Activated naive CD4-positive, alpha-beta T cell treated with anti-CD3 and anti-CD28 coated beads, Interleukin-2, amount 50 U/mL, for 72 hours (primary cell): ENCODE data around the gene TMEM255B. TPM values are rescaled to one million over a fixed set of nuclear protein-coding genes. Genes with fewer than 3 reads are reported as not detected.

ENCODE experiments used
- ATAC-seq, 2 donors: fragments of 150-1000 bp; cut with Tn5 transposase; 2 replicates each; pipeline ENCODE4 v1.10.0; 2021; ENCODE audit warnings: mild to moderate bottlenecking in 2 of 2, moderate library complexity in 2 of 2
- DNase-seq, 2 donors: peaks; one replicate each; pipeline ENCODE4 v3.0.0; 2021 to 2022; ENCODE audit warnings: low spot score in 2 of 2
- H3K27ac Mint-ChIP-seq, 2 donors: one replicate each; pipeline ENCODE4 v1.8.0; 2022; ENCODE audit warnings: mild to moderate bottlenecking in 2 of 2, mixed read lengths in 2 of 2
- H3K36me3 Mint-ChIP-seq, 2 donors: one replicate each; pipeline ENCODE4 v1.8.0; 2022; ENCODE audit warnings: mixed read lengths in 2 of 2
- H3K9me3 Mint-ChIP-seq, 2 donors: one replicate each; pipeline ENCODE4 v1.8.0; 2022; ENCODE audit warnings: mixed read lengths in 2 of 2
- total RNA-seq, 2 donors: library from RNA; stranded (reverse); gene quantifications; one replicate each; pipeline ENCODE4 v1.2.3, GENCODE V29; 2022

Gene TMEM255B
- total RNA-seq, 2 donors from 2014 or later: 1.8 to 2.9 TPM

DNA sequence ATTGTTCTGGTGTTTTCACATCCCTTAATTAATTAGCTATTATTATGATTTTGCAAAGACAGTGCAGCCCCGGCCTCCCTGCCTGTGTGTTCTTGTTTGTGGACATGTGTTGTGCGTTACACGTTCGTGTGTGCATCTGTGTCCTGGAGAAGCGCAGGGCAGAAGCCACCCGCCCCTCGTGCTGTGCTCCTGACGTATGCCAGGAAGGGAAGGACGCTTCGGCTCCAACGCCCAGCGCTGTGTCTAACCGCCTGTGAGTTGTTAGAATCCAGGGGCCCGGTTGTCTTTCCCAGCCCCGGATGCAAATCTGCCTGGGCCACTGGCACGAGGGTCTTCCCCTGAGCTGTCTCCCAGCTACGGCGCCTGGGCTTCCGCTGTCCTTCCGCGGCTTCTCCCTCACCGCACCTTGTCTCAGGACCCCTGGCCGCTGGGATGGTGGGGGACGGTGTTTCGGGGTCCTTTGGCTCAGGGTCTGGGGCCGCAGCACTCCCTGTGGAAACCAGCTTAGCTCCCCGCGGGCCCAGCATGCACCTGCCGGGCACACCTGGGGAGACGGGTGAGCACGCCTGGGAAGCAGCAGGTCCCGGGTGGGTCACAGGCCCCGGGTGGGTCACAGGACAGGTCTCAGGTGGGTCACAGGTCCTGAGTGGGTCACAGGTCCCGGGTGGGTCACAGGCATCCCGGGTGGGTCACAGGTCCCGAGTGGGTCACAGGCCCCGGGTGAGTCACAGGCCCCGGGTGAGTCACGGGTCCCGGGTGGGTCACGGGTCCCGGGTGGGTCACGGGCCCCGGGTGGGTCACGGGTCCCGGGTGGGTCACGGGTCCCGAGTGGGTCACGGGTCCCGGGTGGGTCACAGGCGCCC, 53.4 kb downstream of the TMEM255B start:
- peaks cover 9 to 36% of the 10 kb centered on the region in 2 donors for H3K36me3 Mint-ChIP-seq
- H3K9me3 Mint-ChIP-seq: peaks cover 9 to 12% of the 10 kb centered on the region in 2 donors
- DNase-seq (no peak), ATAC-seq (no peak)
- no peak overlapping the region for H3K27ac Mint-ChIP-seq

- DNase-seq: no peak
- Mint-ChIP-seq H3K9me3 (peaks cover 4 to 6% of the 10 kb centered on the region in 2 donors), H3K36me3 (peaks cover 9 to 31% of the 10 kb centered on the region in 2 donors), H3K27ac (no peak overlapping the region)
- no peak for ATAC-seq
These were observed 54.2 kb downstream of the TMEM255B start for GRCh38 chr13:113813070-113813748.

GRCh38 chr13:113813749-113814434, 54.9 kb downstream of the TMEM255B start:
- H3K36me3 Mint-ChIP-seq: peaks cover 9 to 24% of the 10 kb centered on the region in 2 donors
- ATAC-seq (no peak), DNase-seq (no peak)
- peaks cover under 1 to 4% of the 10 kb centered on the region in 2 donors for H3K9me3 Mint-ChIP-seq
- H3K27ac Mint-ChIP-seq: no peak overlapping the region

DNA sequence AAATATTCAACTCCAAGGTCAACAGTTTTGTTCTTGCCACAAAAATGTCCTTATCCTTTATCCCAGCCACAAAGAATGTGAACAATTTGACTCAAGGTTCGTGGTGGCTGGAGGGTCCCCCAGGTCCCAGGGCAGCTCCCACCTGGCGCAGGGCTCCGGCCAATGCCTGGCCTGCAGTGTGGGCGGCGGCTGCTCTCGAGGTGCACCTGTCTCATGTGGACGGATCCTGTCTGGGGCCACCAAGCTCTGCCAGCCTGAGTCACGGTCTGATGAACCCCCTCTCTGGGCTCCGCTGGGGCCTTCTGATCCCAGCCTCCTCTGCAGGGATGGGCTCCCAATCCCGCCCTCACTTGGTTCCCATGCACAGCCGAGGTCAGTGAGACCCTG, 55.4 kb downstream of the TMEM255B start:
- ATAC-seq (no peak), DNase-seq (no peak)
- Mint-ChIP-seq H3K36me3 (peaks cover 9 to 22% of the 10 kb centered on the region in 2 donors), H3K27ac (no peak overlapping the region), H3K9me3 (peaks cover 0 to 4% of the 10 kb centered on the region in 2 donors)

DNA sequence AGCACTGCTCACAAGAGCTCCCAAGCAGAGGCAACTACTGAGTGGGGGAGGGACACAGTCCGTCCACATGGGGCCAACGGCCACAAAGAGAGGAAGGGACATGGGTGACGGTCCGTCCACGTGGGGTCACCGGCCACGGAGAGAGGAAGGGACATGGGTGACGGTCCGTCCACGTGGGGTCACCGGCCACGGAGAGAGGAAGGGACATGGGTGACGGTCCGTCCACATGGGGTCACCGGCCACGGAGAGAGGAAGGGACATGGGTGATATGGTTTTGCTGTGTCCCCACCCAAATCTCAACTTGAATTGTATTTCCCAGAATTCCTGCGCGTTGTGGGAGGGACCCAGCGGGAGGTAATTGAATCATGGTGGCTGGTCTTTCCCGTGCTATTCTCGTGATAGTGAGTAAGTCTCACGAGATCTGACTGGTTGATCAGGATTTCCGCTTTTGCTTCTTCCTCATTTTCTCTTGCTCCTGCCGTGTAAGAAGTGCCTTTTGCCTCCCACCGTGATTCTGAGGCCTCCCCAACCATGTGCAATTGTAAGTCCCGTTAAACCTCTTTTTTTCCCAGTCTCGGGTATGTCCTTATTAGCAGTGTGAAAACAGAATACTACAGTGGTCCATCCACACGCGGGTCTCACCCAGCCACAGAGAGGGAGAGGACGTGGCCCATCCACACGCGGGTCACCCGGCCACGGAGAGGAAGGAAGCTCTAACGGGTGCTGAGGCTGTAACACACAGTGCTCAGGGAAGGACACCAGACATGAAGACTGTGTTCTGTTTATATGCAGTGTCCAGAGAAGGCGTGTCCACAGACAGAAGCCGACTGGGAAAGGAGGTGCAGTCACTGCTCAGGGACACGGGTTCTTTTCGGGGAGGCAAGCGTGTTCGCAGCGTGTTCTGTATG, 56.4 kb downstream of the TMEM255B start:
- Mint-ChIP-seq H3K27ac (peak overlapping the region; percentile 81 to 96), H3K9me3 (peaks cover 0 to 1% of the 10 kb centered on the region in 2 donors), H3K36me3 (peaks cover 9 to 13% of the 10 kb centered on the region in 2 donors)
- ATAC-seq: peak; percentile 32 to 49
- DNase-seq: peak in 1 of 2 donors; percentile 58

GRCh38 chr13:113816254-113816929, 57.4 kb downstream of the TMEM255B start:
- H3K27ac Mint-ChIP-seq: peak overlapping the region; percentile 81 to 96
- no peak for DNase-seq
- H3K36me3 Mint-ChIP-seq: peaks cover 9 to 11% of the 10 kb centered on the region in 2 donors
- peak; percentile 19 to 29 for ATAC-seq
- no peaks in the 10 kb centered on the region for H3K9me3 Mint-ChIP-seq

DNA sequence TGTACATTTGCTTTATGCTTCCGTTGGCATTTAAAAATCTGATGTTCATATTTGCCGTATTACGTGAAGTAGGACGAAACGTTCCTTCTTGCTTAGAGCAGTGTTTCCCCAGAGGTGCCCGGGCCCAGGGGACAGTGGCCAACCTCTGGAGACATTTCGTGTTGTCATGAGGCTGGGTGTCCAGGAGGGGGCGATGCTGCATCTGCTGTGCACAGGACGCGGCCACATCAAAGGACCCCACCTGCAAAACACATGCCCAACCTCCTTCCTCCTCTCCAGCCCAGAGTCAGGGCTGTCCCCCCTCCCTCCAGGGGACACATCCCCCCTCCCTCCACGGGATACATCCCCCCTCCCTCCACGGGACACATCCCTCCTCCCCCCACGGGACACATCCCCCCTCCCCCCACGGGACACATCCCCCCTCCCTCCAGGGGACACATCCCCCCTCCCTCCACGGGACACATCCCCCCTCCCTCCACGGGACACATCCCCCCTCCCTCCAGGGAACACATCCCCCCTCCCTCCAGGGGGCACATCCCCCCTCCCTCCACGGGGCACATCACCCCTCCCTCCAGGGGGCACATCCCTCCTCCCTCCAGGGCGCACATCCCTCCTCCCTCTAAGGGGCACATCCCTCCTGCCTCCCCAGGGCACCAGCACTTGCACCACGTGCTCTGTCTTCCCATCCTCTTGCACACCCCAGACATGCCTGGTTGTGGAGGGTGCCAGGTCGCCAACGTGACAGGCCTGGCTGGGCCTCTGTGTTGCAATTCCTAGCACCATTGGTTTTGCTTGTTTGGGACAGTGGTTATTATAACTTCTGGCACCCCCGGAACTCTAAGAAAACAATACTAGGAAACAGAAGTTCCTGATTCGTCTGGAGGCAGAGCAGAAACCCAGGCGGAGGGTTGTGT, 58.2 kb downstream of the TMEM255B start:
- Mint-ChIP-seq H3K9me3 (no peaks in the 10 kb centered on the region), H3K36me3 (peaks cover 9 to 11% of the 10 kb centered on the region in 2 donors), H3K27ac (peak overlapping the region; percentile 81 to 84)
- ATAC-seq (peak; percentile 79 to 84), DNase-seq (peak; percentile 82 to 89)

GRCh38 chr13:113817860-113818691, 59.0 kb downstream of the TMEM255B start:
- Mint-ChIP-seq H3K9me3 (no peaks in the 10 kb centered on the region), H3K27ac (no peak overlapping the region), H3K36me3 (peaks cover 9 to 11% of the 10 kb centered on the region in 2 donors)
- DNase-seq (no peak), ATAC-seq (no peak)

DNA sequence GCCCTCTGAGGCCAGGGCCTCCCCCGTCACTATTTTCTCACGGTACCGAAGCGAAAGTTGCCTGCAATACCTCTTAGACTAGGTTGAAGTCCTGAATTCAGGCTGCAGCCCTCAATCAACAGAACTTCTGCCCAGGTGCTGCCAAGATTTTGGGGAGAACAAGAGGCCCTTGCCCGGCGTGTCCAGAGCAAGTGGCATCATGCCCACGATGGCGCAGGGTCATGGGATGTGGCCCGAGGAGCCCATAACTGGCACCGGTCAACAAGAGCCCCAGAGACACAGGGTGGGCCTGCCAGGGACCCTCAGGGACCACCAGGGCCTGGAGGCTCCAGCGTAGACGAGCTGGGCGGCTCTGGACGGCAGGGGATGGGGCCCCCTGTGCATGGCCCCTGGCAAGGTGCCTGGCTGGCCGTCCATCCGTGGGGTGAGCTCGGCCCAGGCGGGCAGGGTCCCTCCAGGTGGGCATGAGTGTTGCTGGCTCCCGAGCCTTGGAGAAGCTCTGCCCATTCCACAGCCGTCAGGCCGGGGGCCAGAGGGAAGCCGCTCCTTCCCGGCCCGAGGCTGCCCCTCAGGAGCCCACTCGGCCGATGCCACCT, 59.8 kb downstream of the TMEM255B start:
- H3K27ac Mint-ChIP-seq: no peak overlapping the region
- no peak for ATAC-seq
- H3K36me3 Mint-ChIP-seq: peaks cover 9 to 11% of the 10 kb centered on the region in 2 donors
- DNase-seq: no peak
- no peaks in the 10 kb centered on the region for H3K9me3 Mint-ChIP-seq

- Mint-ChIP-seq H3K9me3 (no peaks in the 10 kb centered on the region), H3K36me3 (peaks cover 9 to 11% of the 10 kb centered on the region in 2 donors), H3K27ac (no peak overlapping the region)
- ATAC-seq: no peak
- no peak for DNase-seq
These were observed 60.3 kb downstream of the TMEM255B start for GRCh38 chr13:113819341-113819730.

GRCh38 chr13:113819731-113820715, 61.0 kb downstream of the TMEM255B start:
- no peaks in the 10 kb centered on the region for H3K9me3 Mint-ChIP-seq

DNA sequence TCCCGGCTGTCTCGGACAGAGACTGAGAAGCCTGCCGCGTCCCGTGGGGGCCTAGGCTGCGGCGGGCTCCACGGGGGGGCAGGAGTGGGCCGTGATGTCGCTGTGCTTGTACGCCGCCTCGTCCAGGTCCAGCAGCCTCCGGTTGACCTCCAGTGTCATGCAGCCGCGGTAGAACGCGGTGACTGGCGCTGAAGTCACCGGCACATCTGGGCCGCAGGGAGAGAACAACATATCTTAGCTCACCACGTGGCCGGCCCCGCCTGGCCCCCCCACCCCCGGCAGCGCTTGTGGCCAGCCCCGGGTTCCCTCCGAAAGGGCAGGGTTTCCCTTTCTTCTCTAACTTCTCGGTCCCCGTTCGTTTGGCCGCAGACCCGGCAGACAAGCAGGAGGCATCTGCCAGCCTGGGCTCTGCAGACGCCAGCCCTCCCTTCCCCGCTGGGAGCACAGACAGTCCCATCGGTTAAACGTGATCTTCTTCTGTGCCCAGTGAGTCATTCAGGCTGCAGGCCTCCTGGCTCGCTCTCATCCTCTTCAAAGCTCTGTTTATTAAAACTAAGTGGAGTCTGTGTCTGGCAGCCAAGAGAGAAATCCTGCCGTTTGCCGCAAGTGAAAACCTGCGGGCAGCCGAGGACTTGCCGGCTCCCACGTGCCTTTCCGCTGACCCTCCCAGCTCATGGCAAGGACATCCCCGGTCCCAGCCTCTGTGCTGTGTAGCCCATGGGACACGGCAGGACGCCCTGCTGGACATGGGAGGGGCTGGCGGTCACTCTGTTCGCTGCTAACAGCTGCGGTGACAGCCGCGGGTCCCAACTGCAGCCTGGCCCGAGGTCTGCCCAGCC, 62.0 kb downstream of the TMEM255B start:
- peak overlapping the region in 1 of 2 donors; percentile 29 for H3K27ac Mint-ChIP-seq
- peaks cover 1 to 3% of the 10 kb centered on the region in 2 donors for H3K36me3 Mint-ChIP-seq
- no peak for ATAC-seq
- DNase-seq: no peak
- no peaks in the 10 kb centered on the region for H3K9me3 Mint-ChIP-seq

More at GRCh38 chr13:113819731-113820715, 61.0 kb downstream of the TMEM255B start:
- ATAC-seq: no peak
- DNase-seq: no peak
- no peak overlapping the region for H3K27ac Mint-ChIP-seq
- peaks cover 9 to 11% of the 10 kb centered on the region in 2 donors for H3K36me3 Mint-ChIP-seq
